Measurements from ENCODE around the gene TANC1.

Gene TANC1

DNA sequence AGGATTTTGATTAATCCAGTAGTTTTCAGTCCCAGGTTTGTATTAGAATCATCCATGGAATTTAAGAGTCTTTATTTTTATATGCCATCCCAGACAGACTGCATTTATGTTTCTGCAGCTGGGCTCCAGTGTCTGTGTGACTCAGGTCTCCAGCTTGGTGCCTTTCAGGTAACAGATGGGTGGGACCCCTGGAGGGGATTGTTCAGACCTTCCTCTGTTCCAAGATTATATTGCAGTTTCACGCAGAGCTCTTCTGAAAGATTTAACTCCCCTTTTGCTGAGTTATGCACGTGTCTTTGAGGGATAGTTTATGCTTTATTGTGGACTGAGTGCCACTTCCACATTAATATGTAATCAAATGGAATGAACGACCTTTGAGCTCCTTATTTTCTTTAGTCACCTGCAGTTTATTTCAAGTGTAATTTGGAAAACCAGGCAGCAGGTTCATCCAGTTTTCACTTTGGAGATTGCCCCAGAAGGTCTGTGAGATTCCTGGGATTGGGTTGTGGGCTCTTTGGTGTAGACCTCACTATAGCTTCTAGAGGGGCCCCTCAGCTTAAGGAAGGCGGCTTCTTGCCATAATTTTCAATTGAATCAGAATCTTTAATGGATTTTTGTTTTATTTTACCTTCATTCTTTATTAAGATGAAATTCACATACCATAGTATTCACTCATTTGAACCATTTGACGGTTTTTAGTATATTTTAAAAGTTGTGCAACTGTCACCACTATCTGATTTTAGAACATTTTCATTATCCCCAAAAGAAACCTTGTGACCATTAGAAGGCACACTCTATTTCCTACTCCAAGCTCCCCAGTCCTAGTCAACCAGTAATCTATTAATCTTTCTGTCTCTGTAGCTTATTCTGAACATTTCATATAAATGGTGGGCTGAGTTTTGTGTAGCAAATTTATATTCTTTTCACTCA, 183.0 kb downstream of the TANC1 start:
- no peak for DNase-seq
- intact Hi-C loops (cut with DNase I) = no loop called here

DNA sequence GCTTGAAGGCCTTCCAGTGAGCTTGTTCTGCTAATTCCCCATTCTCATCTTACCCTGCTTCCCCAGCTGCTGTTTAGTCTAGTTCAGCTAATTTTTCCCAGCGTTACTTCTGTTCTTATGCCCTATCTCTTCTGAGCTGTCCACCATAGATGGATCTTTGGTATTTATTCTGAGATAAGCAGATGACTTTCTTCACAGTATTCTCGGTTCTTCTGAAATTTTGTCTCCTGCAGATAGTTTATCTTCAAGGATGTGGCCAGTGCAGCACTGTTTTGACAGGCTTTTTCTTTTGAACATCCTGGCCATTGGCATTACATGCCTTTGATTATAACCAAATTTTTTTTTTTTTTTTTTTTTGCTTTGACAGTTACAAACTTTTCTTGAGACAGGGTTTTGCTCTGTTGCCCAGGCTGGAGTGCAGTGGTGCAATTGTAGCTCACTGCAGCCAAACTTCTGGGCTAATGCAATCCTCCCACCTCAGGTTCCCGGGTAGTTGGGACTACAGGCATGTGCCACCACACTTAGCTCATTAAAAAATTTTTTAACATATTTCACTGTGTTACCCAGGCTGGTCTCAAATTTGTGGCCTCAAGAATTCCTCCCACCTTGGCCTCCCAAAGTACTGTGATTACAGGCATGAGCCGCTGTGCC, 183.8 kb downstream of the TANC1 start:
- intact Hi-C loops (cut with DNase I) = no loop called here
- no peak for DNase-seq

DNA sequence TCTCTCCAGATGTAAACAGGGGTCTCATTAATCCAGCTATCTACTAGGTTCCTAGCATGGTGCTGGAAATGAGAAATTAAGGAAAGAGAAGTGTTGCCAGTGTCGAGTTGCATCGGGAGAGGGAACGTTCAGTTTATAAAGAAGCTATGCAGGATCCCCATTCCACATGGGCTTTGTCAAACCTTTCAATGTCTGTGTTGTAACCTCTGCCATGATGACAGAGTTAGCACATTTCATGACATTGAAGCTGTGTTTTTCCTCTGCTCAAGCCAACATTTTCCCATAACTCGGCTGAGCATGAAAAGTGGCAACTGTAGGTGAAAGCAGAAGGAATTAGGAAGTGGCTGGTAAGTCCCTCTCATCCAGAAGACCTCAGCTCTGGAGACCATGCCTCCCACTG, 184.6 kb downstream of the TANC1 start:
- intact Hi-C loops (cut with DNase I) = no loop called here
- DNase-seq = no peak

DNA sequence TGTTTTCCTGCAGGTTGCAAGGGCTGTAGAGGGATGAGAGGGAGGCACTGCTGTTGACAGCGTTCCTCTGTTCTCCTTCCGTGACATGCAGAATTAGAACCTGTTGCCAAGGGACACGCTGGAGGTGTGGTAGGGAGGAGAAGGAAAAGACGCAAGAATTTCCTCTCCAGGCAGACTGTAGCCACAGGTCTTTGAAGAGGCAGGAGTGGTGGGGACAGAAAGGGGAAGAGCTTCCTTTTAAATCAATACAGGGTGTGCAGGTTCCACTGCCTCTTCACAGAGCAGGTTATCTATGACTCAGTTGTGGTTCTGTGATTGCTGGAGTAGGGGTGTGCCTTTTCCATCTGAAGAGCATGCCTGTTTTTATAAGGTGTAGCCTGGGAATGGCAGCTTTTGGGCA, 185.0 kb downstream of the TANC1 start:
- DNase-seq = no peak
- intact Hi-C loops (cut with DNase I) = no loop called here

DNA sequence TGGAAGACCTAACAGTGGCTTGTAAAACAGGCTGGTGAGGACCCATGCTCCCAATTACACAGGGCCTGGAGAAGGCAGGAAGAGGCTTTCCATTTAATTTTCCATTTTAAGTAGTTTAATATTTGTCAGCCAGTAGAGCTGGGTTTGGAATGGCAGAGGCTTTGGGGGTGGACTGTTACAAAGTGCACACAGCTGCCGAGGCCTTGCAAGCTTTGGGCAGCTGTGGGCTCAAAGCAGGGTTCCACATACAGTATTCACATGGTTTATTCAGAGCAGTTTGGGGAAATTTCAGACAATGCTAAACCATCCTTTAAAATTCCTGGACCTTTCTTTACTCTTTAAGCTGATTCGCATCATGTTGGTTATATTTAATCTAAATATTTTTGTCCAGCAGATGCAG, 185.5 kb downstream of the TANC1 start:
- no peak for DNase-seq
- intact Hi-C loops (cut with DNase I) = no loop called here

DNA sequence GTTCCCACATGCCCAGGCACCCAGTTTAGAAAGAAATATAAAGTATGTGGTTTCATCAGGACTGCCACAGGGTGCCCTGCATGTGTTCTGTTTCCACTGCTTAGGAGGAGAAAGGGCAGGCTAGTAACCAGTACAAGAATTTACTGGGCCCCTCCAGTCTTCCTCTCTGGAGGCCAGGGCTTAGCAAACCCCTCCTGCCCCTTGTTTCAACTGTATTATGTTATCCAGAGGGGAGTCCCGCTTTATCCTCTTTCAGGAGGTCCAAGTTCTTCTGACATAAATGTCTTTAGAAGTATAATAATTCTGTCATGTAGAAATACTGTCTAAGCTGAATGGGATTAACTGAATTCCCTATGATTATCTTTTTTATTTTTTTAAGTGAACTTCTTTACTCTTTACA, 185.9 kb downstream of the TANC1 start:
- intact Hi-C loops (cut with DNase I) = no loop called here
- DNase-seq = no peak

DNA sequence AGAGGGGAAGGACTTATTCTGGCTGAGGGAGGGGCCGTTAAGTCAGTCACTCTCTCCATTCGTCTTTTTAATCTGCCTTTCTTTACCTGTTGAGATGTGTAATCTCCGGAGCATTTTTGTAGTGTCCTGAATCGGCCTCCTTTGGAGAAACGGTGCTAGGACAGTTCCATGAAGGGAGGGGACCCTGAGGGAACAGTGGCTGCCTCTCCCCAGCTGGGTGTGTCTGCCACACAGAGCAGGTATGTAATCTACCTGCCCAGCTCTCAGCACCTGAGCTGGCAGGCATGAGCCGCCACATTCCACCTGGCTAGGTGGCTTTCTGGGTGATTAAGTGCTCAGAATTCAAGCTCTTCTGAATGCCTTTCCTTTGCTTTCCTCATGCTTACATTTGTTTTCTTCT, 186.9 kb downstream of the TANC1 start:
- intact Hi-C loops (cut with DNase I) = no loop called here
- no peak for DNase-seq

DNA sequence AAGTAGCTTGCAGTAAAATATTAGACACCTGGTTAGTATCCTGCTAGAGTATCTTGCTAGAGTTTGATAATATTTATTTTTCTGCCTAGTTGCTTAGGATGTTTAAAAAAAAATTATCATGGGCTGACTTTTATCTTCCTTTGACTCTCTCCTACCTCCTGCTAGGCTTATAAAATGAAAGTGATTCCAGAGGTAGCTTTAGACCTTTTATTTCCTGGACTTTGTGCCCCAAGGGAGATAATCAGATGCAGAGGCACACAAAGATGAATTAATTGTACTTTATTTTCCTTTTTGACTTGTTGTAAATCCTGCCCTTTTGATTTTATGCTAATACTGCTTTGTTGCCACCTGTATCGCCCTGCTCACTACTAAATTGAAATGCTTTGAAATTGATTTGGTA, 187.4 kb downstream of the TANC1 start:
- no peak for DNase-seq
- intact Hi-C loops (cut with DNase I) = no loop called here

DNA sequence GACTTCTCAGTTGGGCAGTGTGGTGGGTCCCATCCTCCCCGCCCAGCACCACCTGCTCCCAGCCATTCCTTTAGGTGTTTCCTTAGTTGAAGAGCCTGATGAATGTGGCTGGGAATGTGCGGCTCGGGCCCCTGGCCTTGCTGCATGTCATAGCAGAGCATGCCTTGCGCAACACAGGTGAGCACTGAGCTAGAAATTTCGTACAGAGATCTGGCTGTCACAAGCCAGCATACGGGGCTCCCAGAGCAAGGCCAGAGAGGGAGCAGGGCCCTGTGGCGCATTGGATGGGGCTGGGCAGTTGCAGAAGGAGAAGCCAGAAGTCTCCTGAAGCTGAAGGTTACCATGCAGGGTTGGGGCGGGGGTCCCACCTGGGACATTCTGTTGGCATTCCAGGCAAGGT, 188.4 kb downstream of the TANC1 start:
- intact Hi-C loops (cut with DNase I) = no loop called here
- DNase-seq = no peak

DNA sequence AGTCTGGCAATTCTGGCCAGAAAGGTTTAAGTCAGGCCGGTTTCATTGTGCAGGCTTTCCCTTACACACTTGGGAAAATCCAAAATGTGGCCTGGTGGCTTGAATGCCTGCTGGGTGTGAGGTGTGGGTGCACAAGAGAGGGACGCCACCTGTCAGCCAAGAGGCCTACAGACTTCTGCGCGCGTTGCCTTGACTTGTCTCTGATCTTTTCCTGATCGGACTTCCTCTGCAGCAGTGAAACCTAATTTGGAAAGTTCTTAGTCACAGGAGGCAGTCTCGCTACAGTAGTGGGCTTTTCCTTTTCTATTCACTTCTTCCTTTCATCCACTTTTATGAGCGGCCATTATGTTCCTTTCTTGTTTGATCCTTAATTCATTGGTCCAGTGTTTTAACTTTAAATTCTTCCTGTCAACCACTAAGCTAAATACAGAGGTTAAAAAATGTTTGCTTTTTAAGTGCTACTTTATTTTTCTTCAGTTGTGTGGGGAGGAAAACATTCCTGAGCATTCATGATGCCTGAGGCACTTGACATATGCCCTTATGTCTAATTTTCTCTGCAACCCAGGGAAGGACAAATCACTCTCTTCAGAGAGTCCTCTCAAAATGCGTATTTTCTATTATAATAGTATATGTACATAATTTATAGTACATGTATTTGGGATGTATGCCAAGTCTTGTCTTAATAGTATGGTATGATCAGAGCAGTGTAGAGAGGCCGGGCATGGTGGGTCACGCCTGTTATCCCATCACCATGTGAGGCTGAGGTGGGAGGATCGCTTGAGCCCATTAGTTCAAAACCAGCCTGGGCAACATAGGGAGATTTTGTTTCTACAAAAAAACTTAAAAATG, 189.1 kb downstream of the TANC1 start:
- DNase-seq = no peak
- intact Hi-C loops (cut with DNase I) = no loop called here

DNA sequence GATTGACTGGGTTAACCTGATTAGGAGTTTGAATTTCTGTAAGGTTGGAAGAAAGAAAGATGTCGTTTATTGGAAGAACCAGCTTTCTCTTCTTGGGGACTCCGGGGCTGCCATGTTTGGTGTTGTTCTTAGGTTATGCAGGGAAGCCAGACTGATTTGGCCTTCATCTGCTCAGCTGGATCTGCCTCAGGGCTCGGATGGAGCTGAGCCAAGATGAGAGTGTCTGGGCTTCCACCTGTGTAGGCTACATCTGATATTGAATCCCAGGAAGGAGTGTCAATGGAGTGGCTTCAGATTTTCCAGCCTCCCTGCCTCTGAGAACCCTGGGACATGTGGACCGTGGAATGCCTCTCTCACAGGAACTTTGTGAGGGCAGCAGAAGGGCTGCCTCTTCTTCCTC, 192.0 kb downstream of the TANC1 start:
- intact Hi-C loops (cut with DNase I) = no loop called here
- no peak for DNase-seq

DNA sequence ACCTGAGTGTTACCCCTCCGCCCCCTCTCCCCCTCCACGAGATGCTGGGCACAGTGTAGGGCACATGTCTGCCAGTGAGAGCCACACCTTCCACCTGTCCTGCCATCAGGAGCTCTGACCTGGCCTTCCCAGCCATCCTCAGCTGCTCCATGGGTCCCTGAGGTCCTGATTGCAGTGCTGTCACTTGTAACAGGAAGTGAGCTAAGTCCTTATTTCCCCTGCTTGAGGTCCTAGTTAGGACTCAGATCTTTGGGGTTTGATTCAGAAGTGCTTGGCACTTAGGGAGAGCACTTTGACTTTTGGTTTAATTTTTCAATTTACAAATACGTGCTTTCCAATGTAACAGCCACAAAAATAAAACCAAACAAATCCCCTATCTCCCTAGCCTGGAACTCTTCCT, 192.5 kb downstream of the TANC1 start:
- intact Hi-C loops (cut with DNase I) = no loop called here
- DNase-seq = no peak

DNA sequence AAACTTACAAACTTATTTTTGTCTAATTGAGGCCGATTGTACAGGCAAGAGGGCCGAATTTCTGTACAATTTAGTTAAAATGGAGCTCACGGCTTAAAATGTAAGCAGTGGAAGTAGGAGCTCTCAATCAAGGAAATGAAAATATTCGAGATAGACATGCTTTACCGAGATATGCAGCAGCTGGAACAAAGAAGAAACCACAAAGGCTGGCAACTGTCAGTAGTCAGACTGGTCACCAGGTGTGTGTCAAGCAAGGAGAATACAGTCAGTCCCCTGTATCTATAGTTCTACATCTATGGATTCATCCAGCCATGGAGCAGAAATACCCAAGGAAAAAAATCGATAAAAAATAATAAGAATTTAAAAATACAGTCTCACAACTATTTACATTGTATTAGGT, 195.5 kb downstream of the TANC1 start:
- no peak for DNase-seq
- intact Hi-C loops (cut with DNase I) = no loop called here

DNA sequence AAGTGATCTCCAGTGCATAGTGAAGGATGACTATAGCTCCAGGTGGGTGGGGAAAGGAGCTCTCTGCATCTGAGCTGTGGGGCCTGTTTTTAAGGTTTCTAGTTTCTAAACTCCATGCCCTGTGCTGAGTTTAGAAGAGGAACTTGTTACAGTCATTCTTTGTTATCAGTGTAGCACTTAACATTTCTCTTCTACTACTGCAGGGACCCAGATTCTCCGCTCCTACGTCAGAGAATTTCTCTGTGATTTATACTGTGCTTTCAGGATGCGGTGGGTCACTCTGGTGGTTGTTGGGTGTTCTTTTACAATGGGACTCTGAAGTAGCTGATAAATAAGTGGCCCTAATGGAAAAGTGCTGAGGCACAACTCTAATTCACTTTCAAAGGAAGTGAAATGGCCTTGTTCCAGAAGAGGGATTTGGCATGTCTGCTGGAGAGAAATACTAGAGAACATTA, 196.0 kb downstream of the TANC1 start:
- intact Hi-C loops (cut with DNase I) = no loop called here
- DNase-seq = no peak

DNA sequence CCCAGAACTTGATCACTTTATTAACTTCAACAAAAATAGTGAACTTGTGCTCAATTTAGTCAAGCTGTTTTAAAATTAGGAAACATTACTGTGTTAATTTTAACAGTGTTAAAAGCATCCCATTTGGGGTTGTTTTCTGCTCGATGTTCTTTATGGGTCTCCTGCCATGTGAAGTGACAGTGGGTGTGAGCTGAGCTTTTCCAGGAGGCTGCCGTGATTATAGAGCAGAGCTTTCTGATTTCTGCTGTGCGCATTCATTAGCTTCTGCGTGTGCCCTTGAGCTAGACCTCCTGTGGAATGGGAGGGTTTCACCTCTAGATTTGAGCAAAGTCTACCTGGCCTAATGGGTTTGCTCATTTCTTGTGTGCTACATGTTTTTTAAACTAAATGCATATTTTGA, 196.6 kb downstream of the TANC1 start:
- intact Hi-C loops (cut with DNase I) = no loop called here
- DNase-seq = no peak

DNA sequence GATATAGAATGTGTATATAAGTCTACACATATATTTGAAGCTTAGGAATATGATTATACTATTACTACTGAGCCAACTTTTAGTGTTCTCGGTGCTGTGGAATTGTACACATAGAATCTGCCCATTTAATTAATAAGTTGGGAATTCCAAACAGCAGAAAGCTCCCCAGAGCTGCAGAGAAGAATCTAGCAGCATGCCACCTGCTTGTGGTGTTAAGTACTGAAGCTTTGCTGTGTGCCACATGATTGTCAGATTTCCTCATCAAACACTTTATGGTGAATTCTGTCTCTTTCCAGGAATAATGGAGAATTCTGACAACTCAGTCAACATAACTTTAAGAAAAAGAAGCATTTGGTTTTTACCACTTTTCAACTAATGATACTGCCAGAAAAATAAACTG, 200.3 kb downstream of the TANC1 start:
- intact Hi-C loops (cut with DNase I) = no loop called here

DNA sequence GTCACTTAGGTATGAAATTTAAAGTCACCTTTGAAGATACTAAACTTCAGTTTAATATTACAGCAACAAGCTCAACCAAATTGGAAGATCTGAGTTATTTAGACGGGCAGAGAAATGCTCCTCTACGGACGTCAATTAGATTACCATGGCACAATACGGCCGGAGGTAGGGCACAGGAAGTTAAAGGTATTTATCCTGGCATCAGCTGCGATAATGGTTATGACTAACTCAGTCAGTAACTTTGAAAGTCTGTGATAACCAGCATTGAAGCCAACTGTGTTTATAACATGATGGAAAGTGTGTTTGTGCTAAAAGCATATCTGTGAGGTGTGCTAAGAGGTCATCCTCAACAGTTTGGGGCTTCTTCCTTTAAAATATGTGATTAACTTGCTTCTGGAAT, 200.7 kb downstream of the TANC1 start:
- intact Hi-C loops (cut with DNase I) = no loop called here
- DNase-seq = no peak

More for the DNA sequence above, 200.3 kb downstream of the TANC1 start:
- DNase-seq = no peak

DNA sequence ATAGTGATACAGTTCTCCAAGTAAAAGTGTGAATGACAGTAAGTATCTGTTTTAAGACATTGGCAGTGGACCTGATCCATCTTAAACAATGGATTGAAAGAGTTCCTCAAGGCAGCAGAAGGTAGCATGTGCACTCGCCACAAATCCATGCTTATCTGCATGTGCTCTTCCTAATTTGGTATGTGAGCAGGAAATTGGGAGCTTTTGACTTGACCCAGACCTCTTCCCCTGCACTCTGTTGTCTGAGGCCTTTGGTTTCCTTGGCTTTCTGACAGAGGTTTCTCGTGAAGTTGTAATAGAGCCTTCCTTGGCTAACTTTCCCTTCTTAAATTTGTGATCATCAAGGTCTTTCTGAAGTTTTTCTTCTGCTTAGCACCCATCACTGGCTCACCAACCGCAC, 204.0 kb downstream of the TANC1 start:
- no peak for DNase-seq
- intact Hi-C loops (cut with DNase I) = no loop called here

DNA sequence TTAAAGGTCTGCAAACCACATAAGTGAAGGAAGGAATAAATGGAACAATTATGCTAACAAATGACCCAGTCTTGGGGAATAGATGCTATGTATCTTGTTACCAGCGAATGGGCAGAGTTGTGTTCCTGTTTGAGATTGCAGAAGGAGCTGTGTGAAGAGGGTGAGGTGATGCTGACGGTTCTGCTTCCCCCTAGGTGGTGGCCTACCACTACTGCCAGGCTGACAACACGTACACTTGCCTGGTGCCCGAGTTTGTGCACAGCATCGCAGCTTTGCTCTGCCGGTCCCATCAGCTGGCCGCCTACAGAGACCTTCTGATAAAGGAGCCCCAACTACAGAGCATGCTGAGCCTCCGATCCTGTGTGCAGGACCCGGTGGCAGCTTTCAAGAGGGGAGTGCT, 206.3 kb downstream of the TANC1 start:
- intact Hi-C loops (cut with DNase I) = no loop called here
- DNase-seq = peak in 1 of 10 donors; percentile 31

DNA sequence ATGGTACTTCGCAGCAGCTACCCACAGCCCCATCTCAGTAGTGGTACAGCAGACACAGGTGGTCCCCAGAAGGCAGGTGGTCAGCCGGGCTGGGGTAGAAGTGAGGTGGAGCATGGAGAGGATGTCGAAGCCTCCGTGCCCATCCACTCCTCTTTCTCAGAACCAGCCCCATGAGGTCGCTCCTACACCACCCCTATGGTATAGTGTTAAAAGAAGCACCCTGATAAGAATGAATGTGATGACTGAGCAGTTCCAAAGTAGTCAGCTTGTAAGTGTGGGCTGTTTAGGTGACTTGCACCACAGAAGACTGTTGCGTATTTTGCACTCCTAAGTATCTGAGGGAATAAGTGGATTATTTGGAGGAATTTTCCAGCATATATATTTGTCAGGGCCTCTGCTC, 206.7 kb downstream of the TANC1 start:
- intact Hi-C loops (cut with DNase I) = no loop called here

DNA sequence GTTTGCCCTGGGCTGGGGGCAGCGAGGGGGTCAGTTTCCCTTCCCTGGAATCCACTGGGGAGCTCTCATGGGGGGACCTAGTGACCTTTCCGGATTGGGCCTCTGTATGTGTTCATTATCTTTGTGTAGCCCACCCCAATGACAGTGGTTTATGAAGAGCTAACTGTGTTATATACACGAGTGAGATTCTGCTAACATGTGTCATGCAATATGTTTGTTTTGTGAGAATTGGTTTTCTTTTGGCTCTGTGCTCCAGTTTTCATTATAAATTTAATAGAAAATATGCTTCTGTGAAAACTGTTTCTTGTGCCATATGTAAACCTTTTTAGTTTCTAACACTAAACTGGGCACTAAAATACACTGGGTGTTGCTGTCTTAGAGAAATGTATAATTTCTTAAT, 207.5 kb downstream of the TANC1 start:
- intact Hi-C loops (cut with DNase I) = no loop called here
- no peak for DNase-seq

More for the DNA sequence above, 206.7 kb downstream of the TANC1 start:
- DNase-seq = no peak
